GM23248 (cell line): Measurements from ENCODE around the gene ZER1. TPM values are rescaled to one million over a fixed set of nuclear protein-coding genes. Genes with fewer than 3 reads are reported as not detected.
A peak's percentile ranks its signal among the peaks of the same experiment; 100 is the strongest.

Experiments
- DNase-seq: peaks from one replicate; pipeline ENCODE4 v3.0.0-alpha.2; 2015
- H2AFZ ChIP-seq: fragments of 200-600 bp; sonication (generic); 2 replicates; pipeline ENCODE4 v1.6.1; 2016; ENCODE audit warnings: antibody characterized with exemption
- H3F3A ChIP-seq: fragments of 200-600 bp; sonication (generic); 2 replicates; pipeline ENCODE4 v1.6.1; 2016; ENCODE audit warnings: mild to moderate bottlenecking, antibody characterized with exemption, mixed run types; ENCODE audit not compliant: insufficient read depth
- H3K27ac ChIP-seq: fragments of 200-600 bp; sonication (generic); 2 replicates; pipeline ENCODE4 v1.5.1; 2016; ENCODE audit warnings: mild to moderate bottlenecking
- H3K27me3 ChIP-seq: fragments of 200-600 bp; sonication (generic); replicated peaks from 2 replicates; pipeline ENCODE4 v1.6.1; 2016; ENCODE audit warnings: mild to moderate bottlenecking; ENCODE audit not compliant: insufficient read depth
- H3K36me3 ChIP-seq: fragments of 200-600 bp; sonication (generic); 2 replicates; pipeline ENCODE4 v1.6.1; 2016; ENCODE audit warnings: low read depth, mild to moderate bottlenecking
- H3K4me1 ChIP-seq: fragments of 200-600 bp; sonication (generic); 2 replicates; pipeline ENCODE4 v1.6.1; 2016; ENCODE audit warnings: mild to moderate bottlenecking; ENCODE audit not compliant: insufficient read depth
- H3K4me2 ChIP-seq: fragments of 200-600 bp; sonication (generic); one replicate; pipeline ENCODE4 v1.6.1; 2016; ENCODE audit warnings: mild to moderate bottlenecking; ENCODE audit not compliant: unreplicated experiment
- H3K4me3 ChIP-seq: fragments of 200-600 bp; sonication (generic); 2 replicates; pipeline ENCODE4 v1.5.1; 2016; ENCODE audit warnings: mild to moderate bottlenecking
- H3K79me2 ChIP-seq: fragments of 200-600 bp; sonication (generic); 2 replicates; pipeline ENCODE4 v1.6.1; 2016; ENCODE audit warnings: mild to moderate bottlenecking; ENCODE audit not compliant: insufficient read depth
- H3K9ac ChIP-seq: fragments of 200-600 bp; sonication (generic); 2 replicates; pipeline ENCODE4 v1.6.1; 2016; ENCODE audit warnings: mild to moderate bottlenecking
- H3K9me2 ChIP-seq: fragments of 200-600 bp; sonication (generic); 2 replicates; pipeline ENCODE4 v1.6.1; 2016; ENCODE audit warnings: mixed run types, mild to moderate bottlenecking, moderate library complexity; ENCODE audit not compliant: insufficient read depth
- H3K9me3 ChIP-seq: fragments of 200-600 bp; sonication (generic); one replicate; pipeline ENCODE4 v1.6.1; 2017; ENCODE audit warnings: low read depth
- H4K20me1 ChIP-seq: fragments of 200-600 bp; sonication (generic); 2 replicates; pipeline ENCODE4 v1.6.0; 2016; ENCODE audit not compliant: insufficient read depth
- EZH2 ChIP-seq: fragments of 200-600 bp; sonication (generic); IDR thresholded peaks from 2 replicates; pipeline ENCODE4 v1.6.1; 2018; ENCODE audit warnings: antibody characterized with exemption, mild to moderate bottlenecking; ENCODE audit not compliant: insufficient read depth, poor library complexity, severe bottlenecking
- EZH2phosphoT487 ChIP-seq: fragments of 200-600 bp; sonication (generic); IDR thresholded peaks from 2 replicates; pipeline ENCODE4 v1.6.1; 2018; ENCODE audit warnings: antibody characterized with exemption, moderate library complexity, mild to moderate bottlenecking, low read depth; ENCODE audit not compliant: insufficient read depth
- WGBS, 2 experiments: methylation state at CpG; one replicate each; pipeline ENCODE4 v1.1.6; 2015 to 2017; ENCODE audit warnings: low lambda C conversion rate in 2 of 2, low coverage in 1 of 2; ENCODE audit errors: missing lambda C conversion rate in 2 of 2; 5-methylcytosine and 5-hydroxymethylcytosine counted together
- in situ Hi-C: fragments of 300-500 bp; cut with MboI; formaldehyde crosslinking; loops from 2 replicates; pipeline ENCODE4 v1.15.0; 2020
- polyA plus RNA-seq: library from polyadenylated mRNA; unstranded; fragments of >200 nt; fragmentation: Nextera tagmentation; extraction: Ambion mirVana; gene quantifications from 2 replicates; pipeline ENCODE4 v1.2.1, GENCODE V29; 2016
- total RNA-seq: library from RNA; depleted of rRNA; stranded (reverse); fragments of >200 nt; shearing (Covaris generic); gene quantifications from 2 replicates; pipeline ENCODE4 v1.2.3, GENCODE V29; 2014

Gene ZER1
- total and polyA plus RNA-seq, 2 experiments from 2014 or later: 20.0 to 28.9 TPM

GRCh38 chr9:128687453-128687852, 84.3 kb downstream of the ZER1 start:
- no peak overlapping the region for H3K9ac ChIP-seq
- TF ChIP-seq EZH2phosphoT487 (no peak), EZH2 (no peak)
- H3F3A ChIP-seq: peaks cover 7% of the 10 kb centered on the region
- no peaks in the 10 kb centered on the region for H3K9me2 ChIP-seq
- H3K4me1 ChIP-seq: peaks cover 25% of the 10 kb centered on the region
- no peaks in the 10 kb centered on the region for H3K9me3 ChIP-seq
- no peak overlapping the region for H3K4me3 ChIP-seq
- in situ Hi-C loops: no loop called here
- H2AFZ ChIP-seq: no peak overlapping the region
- H3K27me3 ChIP-seq: no peaks in the 10 kb centered on the region
- H4K20me1 ChIP-seq: peaks cover 16% of the 10 kb centered on the region
- WGBS, 2 experiments: 91 to 96% methylated on average over 4 of the region's 4 CpGs
- peaks cover 15% of the 10 kb centered on the region for H3K36me3 ChIP-seq
- no peak for DNase-seq
- H3K4me2 ChIP-seq: no peak overlapping the region
- peaks cover 56% of the 10 kb centered on the region for H3K79me2 ChIP-seq
- H3K27ac ChIP-seq: no peak overlapping the region

GRCh38 chr9:128685636-128686489, 85.9 kb downstream of the ZER1 start:
- in situ Hi-C loops: no loop called here
- Histone ChIP-seq H3K27ac (no peak overlapping the region), H3K9me3 (no peaks in the 10 kb centered on the region), H3K9me2 (no peaks in the 10 kb centered on the region), H3K4me3 (no peak overlapping the region), H3K36me3 (peaks cover under 1% of the 10 kb centered on the region; the same call in 1 of the 2 replicates), H3F3A (peaks cover 10% of the 10 kb centered on the region), H2AFZ (no peak overlapping the region; the same call in 1 of the 2 replicates), H4K20me1 (peaks cover 4% of the 10 kb centered on the region), H3K9ac (no peak overlapping the region), H3K4me2 (no peak overlapping the region), H3K79me2 (peaks cover 40% of the 10 kb centered on the region), H3K27me3 (no peaks in the 10 kb centered on the region), H3K4me1 (peaks cover 16% of the 10 kb centered on the region)
- no peak for TF ChIP-seq EZH2phosphoT487
- TF ChIP-seq EZH2: no peak
- no peak for DNase-seq
- WGBS, 2 experiments: 85 to 87% methylated on average over 17 of the region's 17 CpGs

- peak; percentile 93 for DNase-seq
- Histone ChIP-seq H3K79me2 (peaks cover 31% of the 10 kb centered on the region), H3K9me3 (no peaks in the 10 kb centered on the region), H3K4me2 (peak overlapping the region; percentile 97), H3K27ac (peak overlapping the region; percentile 90), H3K27me3 (no peaks in the 10 kb centered on the region), H3K9me2 (no peaks in the 10 kb centered on the region), H3K36me3 (no peaks in the 10 kb centered on the region), H3F3A (peaks cover 10% of the 10 kb centered on the region), H3K4me3 (peak overlapping the region; percentile 90), H4K20me1 (no peaks in the 10 kb centered on the region), H2AFZ (peak overlapping the region; percentile 83), H3K9ac (peak overlapping the region; percentile 89), H3K4me1 (peaks cover 13% of the 10 kb centered on the region)
- WGBS, 2 experiments: 3 to 7% methylated on average over 15 of the region's 15 CpGs
- in situ Hi-C loops: no loop called here
- TF ChIP-seq EZH2: no peak
- no peak for TF ChIP-seq EZH2phosphoT487
Observed at GRCh38 chr9:128684325-128685199, 87.2 kb downstream of the ZER1 start.

- TF ChIP-seq EZH2phosphoT487 (no peak), EZH2 (no peak)
- H4K20me1 ChIP-seq: no peaks in the 10 kb centered on the region
- H3K9me2 ChIP-seq: no peaks in the 10 kb centered on the region
- peaks cover 31% of the 10 kb centered on the region for H3K79me2 ChIP-seq
- H3K27ac ChIP-seq: peak overlapping the region; percentile 90
- peak overlapping the region; percentile 83 for H2AFZ ChIP-seq
- peaks cover 10% of the 10 kb centered on the region for H3F3A ChIP-seq
- in situ Hi-C loops: no loop called here
- no peak for DNase-seq
- H3K9ac ChIP-seq: peak overlapping the region; percentile 89
- no peaks in the 10 kb centered on the region for H3K9me3 ChIP-seq
- peak overlapping the region; percentile 90 for H3K4me3 ChIP-seq
- WGBS, 2 experiments: 0% methylated on average over 3 of the region's 3 CpGs
- H3K36me3 ChIP-seq: no peaks in the 10 kb centered on the region
- H3K27me3 ChIP-seq: no peaks in the 10 kb centered on the region
- peaks cover 13% of the 10 kb centered on the region for H3K4me1 ChIP-seq
- peak overlapping the region; percentile 97 for H3K4me2 ChIP-seq
Observed at GRCh38 chr9:128684065-128684324, 87.7 kb downstream of the ZER1 start.
